IMR-90 (cell line): ENCODE results near the gene AKT2. TPM values are rescaled to one million over a fixed set of nuclear protein-coding genes. Genes with fewer than 3 reads are reported as not detected.

Experiments
- ATAC-seq: fragments of 200-7000 bp; cut with Tn5 transposase; 2 replicates; pipeline ENCODE4 v1.9.1; 2020; ENCODE audit warnings: low read depth, mild to moderate bottlenecking, moderate library complexity
- BruUV-seq: library from RNA; stranded (reverse); fragments of 400-500 nt; replicated peaks from 2 replicates; lab custom pipeline; 2021; lab: Mats Ljungman, UMichigan
- CTCF ChIA-PET: fragments of 300-600 bp; formaldehyde crosslinking; extraction: SDS; loops from one replicate; lab custom pipeline; 2021; ENCODE audit warnings: antibody characterized with exemption; lab: Yijun Ruan, JAX
- POLR2A ChIA-PET: fragments of 300-600 bp; sonication (Branson Sonifier 250); formaldehyde crosslinking; loops from one replicate; lab custom pipeline; 2022; ENCODE audit warnings: antibody characterized with exemption; ENCODE audit not compliant: unreplicated experiment; lab: Charles Lee
- DNase-seq: peaks from one replicate; pipeline ENCODE4 v3.0.0; 2013
- H2AFZ ChIP-seq: replicated peaks from 2 replicates; pipeline ENCODE3; 2013; ENCODE audit warnings: low read length, mild to moderate bottlenecking; ENCODE audit not compliant: poor library complexity
- H2AK5ac ChIP-seq: 2 replicates; pipeline ENCODE4 v1.6.1; 2013; ENCODE audit warnings: low read depth, low read length, inconsistent platforms
- H2AK9ac ChIP-seq: replicated peaks from 2 replicates; pipeline ENCODE3; 2013; ENCODE audit warnings: mild to moderate bottlenecking, low read depth, low read length, moderate library complexity; ENCODE audit not compliant: poor library complexity
- H2BK120ac ChIP-seq: 2 replicates; pipeline ENCODE4 v1.6.1; 2013; ENCODE audit warnings: low read depth, low read length, inconsistent platforms
- H2BK15ac ChIP-seq: 3 replicates; pipeline ENCODE4 v1.6.1; 2013; ENCODE audit warnings: low read depth, low read length, inconsistent platforms
- H2BK20ac ChIP-seq: 2 replicates; pipeline ENCODE4 v1.6.1; 2013; ENCODE audit warnings: low read depth, mild to moderate bottlenecking, inconsistent platforms, low read length, moderate library complexity
- H2BK5ac ChIP-seq: 2 replicates; pipeline ENCODE4 v1.6.1; 2013; ENCODE audit warnings: mild to moderate bottlenecking, low read depth, low read length, inconsistent platforms; ENCODE audit not compliant: poor library complexity, severe bottlenecking
- H3K14ac ChIP-seq: replicated peaks from 2 replicates; pipeline ENCODE4 v1.6.1; 2013; ENCODE audit warnings: low read depth, low read length, inconsistent platforms
- H3K18ac ChIP-seq: 2 replicates; pipeline ENCODE4 v1.6.1; 2013; ENCODE audit warnings: low read depth, low read length, control low read depth
- H3K23ac ChIP-seq: 2 replicates; pipeline ENCODE4 v1.6.1; 2013; ENCODE audit warnings: low read depth, low read length, inconsistent platforms
- H3K27ac ChIP-seq: 2 replicates; pipeline ENCODE4 v1.5.1; 2013; ENCODE audit warnings: mild to moderate bottlenecking, control low read depth, low read length; ENCODE audit not compliant: insufficient read depth
- H3K27me3 ChIP-seq: 2 replicates; pipeline ENCODE4 v1.6.1; 2013; ENCODE audit warnings: low read length; ENCODE audit not compliant: control insufficient read depth, insufficient read depth
- H3K36me3 ChIP-seq: 2 replicates; pipeline ENCODE4 v1.6.1; 2013; ENCODE audit warnings: low read length, mixed read lengths; ENCODE audit not compliant: control insufficient read depth, insufficient read depth
- H3K4ac ChIP-seq: 2 replicates; pipeline ENCODE4 v1.6.1; 2013; ENCODE audit warnings: low read depth, low read length, inconsistent platforms
- H3K4me1 ChIP-seq: 2 replicates; pipeline ENCODE4 v1.6.1; 2013; ENCODE audit warnings: low read length, mixed read lengths; ENCODE audit not compliant: control insufficient read depth, insufficient read depth
- H3K4me2 ChIP-seq: 2 replicates; pipeline ENCODE4 v1.6.1; 2013; ENCODE audit warnings: low read depth, mild to moderate bottlenecking, control low read depth, low read length, moderate library complexity
- H3K4me3 ChIP-seq: 2 replicates; pipeline ENCODE4 v1.5.1; 2013; ENCODE audit warnings: low read depth, mild to moderate bottlenecking, control low read depth, low read length, moderate library complexity; ENCODE audit not compliant: insufficient read depth
- H3K56ac ChIP-seq: 2 replicates; pipeline ENCODE4 v1.6.1; 2013; ENCODE audit warnings: low read length, inconsistent platforms; ENCODE audit not compliant: insufficient read depth; ENCODE audit errors: extremely low read depth
- H3K79me1 ChIP-seq, 2 experiments: 2 replicates each; pipeline ENCODE4 v1.6.1; 2013; ENCODE audit warnings: low read length in 2 of 2, inconsistent platforms in 1 of 2, low read depth in 1 of 2
- H3K9ac ChIP-seq: 2 replicates; pipeline ENCODE4 v1.6.1; 2013; ENCODE audit warnings: low read depth, low read length, control low read depth
- H3K9me1 ChIP-seq: 2 replicates; pipeline ENCODE4 v1.6.1; 2013; ENCODE audit warnings: low read length, inconsistent platforms; ENCODE audit not compliant: insufficient read depth
- H3K9me3 ChIP-seq: 2 replicates; pipeline ENCODE4 v1.6.1; 2013; ENCODE audit warnings: low read length; ENCODE audit not compliant: control insufficient read depth, insufficient read depth
- H4K20me1 ChIP-seq: 2 replicates; pipeline ENCODE4 v1.6.1; 2013; ENCODE audit warnings: low read length, inconsistent platforms; ENCODE audit not compliant: insufficient read depth
- H4K5ac ChIP-seq: 2 replicates; pipeline ENCODE4 v1.6.1; 2013; ENCODE audit warnings: mild to moderate bottlenecking, low read depth, low read length, control low read depth
- H4K8ac ChIP-seq, 2 experiments: 2 replicates each; pipeline ENCODE4 v1.6.1; 2013; ENCODE audit warnings: low read depth in 2 of 2, low read length in 2 of 2, control low read depth in 1 of 2, inconsistent platforms in 1 of 2
- H4K91ac ChIP-seq: 2 replicates; pipeline ENCODE4 v1.6.1; 2013; ENCODE audit warnings: low read depth, low read length, inconsistent platforms; ENCODE audit not compliant: insufficient read depth
- CEBPB ChIP-seq: IDR thresholded peaks from 2 replicates; pipeline ENCODE4 v1.6.1; 2012; ENCODE audit warnings: low read depth, low read length, improper control_type of control experiment
- CHD1 ChIP-seq: IDR thresholded peaks from 2 replicates; pipeline ENCODE4 v1.6.1; 2012; ENCODE audit warnings: low read depth, low read length, improper control_type of control experiment
- MAFK ChIP-seq: IDR thresholded peaks from 2 replicates; pipeline ENCODE4 v1.6.1; 2012; ENCODE audit warnings: low read depth, low read length, improper control_type of control experiment
- NFE2L2 ChIP-seq: fragments of 150-350 bp; IDR thresholded peaks from 2 replicates; pipeline ENCODE4 v1.6.1; 2016; ENCODE audit warnings: low read depth, mild to moderate bottlenecking, low read length
- RCOR1 ChIP-seq: IDR thresholded peaks from 2 replicates; pipeline ENCODE4 v1.6.1; 2012; ENCODE audit warnings: mild to moderate bottlenecking, low read length, improper control_type of control experiment; ENCODE audit not compliant: insufficient replicate concordance
- SMC3 ChIP-seq: fragments of 150-350 bp; IDR thresholded peaks from 2 replicates; pipeline ENCODE4 v1.6.1; 2016; ENCODE audit warnings: low read depth, mild to moderate bottlenecking, antibody characterized with exemption, low read length, moderate library complexity
- WGBS, 2 experiments: methylation state at CpG; one replicate each; pipeline versions ENCODE4 v1.1.5 to v1.1.7; 2013; ENCODE audit warnings: missing lambda C conversion rate in 2 of 2; ENCODE audit not compliant: insufficient read length in 1 of 2; ENCODE audit errors: extremely low coverage in 2 of 2; 5-methylcytosine and 5-hydroxymethylcytosine counted together
- dilution Hi-C: fragments of 300-500 bp; cut with HindIII; formaldehyde crosslinking; loops from one replicate; pipeline ENCODE4 v1.14.3; 2018; ENCODE audit warnings: low sequenced_read_pairs; ENCODE audit not compliant: unreplicated experiment
- in situ Hi-C: fragments of 300-500 bp; cut with MboI; formaldehyde crosslinking; loops from 3 replicates; pipeline ENCODE4 v1.14.3; 2019; ENCODE audit warnings: low sequenced_read_pairs, inconsistent platforms, mixed read lengths
- intact Hi-C: fragments of 100-400 bp; cut with micrococcal nuclease; formaldehyde crosslinking; loops from 2 replicates; pipeline ENCODE4 v1.10.0; 2022
- polyA plus RNA-seq, 3 experiments: library from polyadenylated mRNA; depleted of rRNA; stranded (reverse); fragments of >200 nt; gene quantifications; 2 replicates each; pipeline ENCODE4 v1.2.3, GENCODE V29; 2012; ENCODE audit warnings: low replicate concordance in 1 of 3
- total RNA-seq: library from RNA; depleted of rRNA; stranded (reverse); fragments of >200 nt; gene quantifications from 2 replicates; pipeline ENCODE4 v1.2.3, GENCODE V29; 2012

The AKT2 gene
- total and polyA plus RNA-seq, 2 of the 4 experiments (the other 2 are of a cell fraction) = 61.5 to 104 TPM

- H4K91ac ChIP-seq = no peak overlapping the region
- H2BK5ac ChIP-seq = no peak overlapping the region
- H3K56ac ChIP-seq = no peak overlapping the region
- no peak overlapping the region for H2AFZ ChIP-seq
- no peak for TF ChIP-seq CEBPB
- TF ChIP-seq SMC3 = no peak
- TF ChIP-seq RCOR1 = no peak
- TF ChIP-seq NFE2L2 = no peak
- no peak for TF ChIP-seq MAFK
- TF ChIP-seq CHD1 = no peak
- no peaks in the 10 kb centered on the region for H3K27me3 ChIP-seq
- in situ Hi-C loops (no loop called here), dilution Hi-C loops (no loop called here), intact Hi-C loops (no loop called here)
- H4K5ac ChIP-seq = no peak overlapping the region
- DNase-seq = no peak
- ATAC-seq = no peak
- H2BK20ac ChIP-seq = no peak overlapping the region
- H4K20me1 ChIP-seq = peaks cover 75% of the 10 kb centered on the region
- no peaks in the 10 kb centered on the region for H3K9me3 ChIP-seq
- H3K79me1 ChIP-seq = peaks cover 15 to 82% of the 10 kb centered on the region in 2 experiments; a peak in 3 of 4 replicates
- H3K4me3 ChIP-seq = no peak overlapping the region
- ChIA-PET POLR2A (interaction anchor here (0.7 kb wide), 1 partner anchor 1597 kb away, joined by 3 read pairs; no protein-coding TSS in a partner anchor), CTCF (no interaction called here)
- no peak overlapping the region for H3K27ac ChIP-seq
- peaks cover 32% of the 10 kb centered on the region for H3K4me1 ChIP-seq
- H2AK9ac ChIP-seq = no peak overlapping the region
- no peak overlapping the region for H3K14ac ChIP-seq
- no peak overlapping the region for H3K9ac ChIP-seq
- no TSS peak for BruUV-seq
- no peak overlapping the region for H3K18ac ChIP-seq
- no peaks in the 10 kb centered on the region for H3K36me3 ChIP-seq
- no peak overlapping the region for H2BK120ac ChIP-seq
- H4K8ac ChIP-seq = no peak overlapping the region
- no peak overlapping the region for H2BK15ac ChIP-seq
- no peak overlapping the region for H3K4me2 ChIP-seq
- H3K9me1 ChIP-seq = peaks cover 25% of the 10 kb centered on the region
- no peak overlapping the region for H3K23ac ChIP-seq
- H2AK5ac ChIP-seq = no peak overlapping the region
- H3K4ac ChIP-seq = no peak overlapping the region
- 83% methylated on average over 5 of the region's 14 CpGs; no CpG with 5 or more reads in 1 of the 2 experiments for WGBS, 2 experiments
Measured at GRCh38 chr19:40281381-40282208, 3.5 kb downstream of the AKT2 start.
